OCI-LY7 (cell line): ENCODE results near the gene EOMES. TPM values are rescaled to one million over a fixed set of nuclear protein-coding genes. Genes with fewer than 3 reads are reported as not detected.
A peak's percentile ranks its signal among the peaks of the same experiment; 100 is the strongest.

Experiments
- BruUV-seq: library from RNA; stranded (reverse); fragments of 400-500 nt; replicated peaks from 2 replicates; lab custom pipeline; 2021; lab: Mats Ljungman, UMichigan
- CTCF ChIA-PET: fragments of 300-600 bp; sonication (Branson Sonifier 250); formaldehyde crosslinking; loops from one replicate; lab custom pipeline; 2022; ENCODE audit warnings: antibody characterized with exemption; ENCODE audit not compliant: unreplicated experiment; lab: Charles Lee
- POLR2A ChIA-PET: fragments of 300-600 bp; sonication (Branson Sonifier 250); formaldehyde crosslinking; loops from one replicate; lab custom pipeline; 2022; ENCODE audit warnings: antibody characterized with exemption; lab: Charles Lee
- DNase-seq: peaks from one replicate; pipeline ENCODE4 v3.0.0-alpha.2; 2015; ENCODE audit warnings: low spot score
- H2AFZ ChIP-seq: fragments of 200-600 bp; sonication (generic), shearing (Covaris generic); 2 replicates; pipeline ENCODE4 v1.6.1; 2014; ENCODE audit warnings: mild to moderate bottlenecking, antibody characterized with exemption, low read length, moderate library complexity
- H3K27ac ChIP-seq: fragments of 200-600 bp; sonication (generic); 2 replicates; pipeline ENCODE4 v1.5.1; 2014; ENCODE audit warnings: mixed run types, low read depth, mild to moderate bottlenecking, moderate library complexity, low read length, inconsistent platforms; ENCODE audit not compliant: poor library complexity, severe bottlenecking
- H3K36me3 ChIP-seq: fragments of 200-600 bp; sonication (generic); 2 replicates; pipeline ENCODE4 v1.6.1; 2014; ENCODE audit warnings: mild to moderate bottlenecking, antibody characterized with exemption, low read length, moderate library complexity, mixed read lengths; ENCODE audit not compliant: insufficient read depth
- H3K4me1 ChIP-seq: fragments of 200-600 bp; sonication (generic); 2 replicates; pipeline ENCODE4 v1.5.1; 2014; ENCODE audit warnings: mild to moderate bottlenecking, low read length; ENCODE audit not compliant: insufficient read depth, poor library complexity, severe bottlenecking
- H3K4me2 ChIP-seq: fragments of 200-600 bp; sonication (generic); 2 replicates; pipeline ENCODE4 v1.6.1; 2014; ENCODE audit warnings: mild to moderate bottlenecking, low read length
- H3K4me3 ChIP-seq: fragments of 200-600 bp; sonication (generic); 2 replicates; pipeline ENCODE4 v1.5.1; 2014; ENCODE audit warnings: mild to moderate bottlenecking, low read depth, low read length; ENCODE audit not compliant: poor library complexity, severe bottlenecking
- H3K79me2 ChIP-seq: fragments of 200-600 bp; sonication (generic); 2 replicates; pipeline ENCODE4 v1.6.1; 2016; ENCODE audit warnings: low read depth, mild to moderate bottlenecking, low read length, moderate library complexity, mixed read lengths; ENCODE audit not compliant: insufficient read depth
- H3K9me2 ChIP-seq: fragments of 200-600 bp; sonication (generic); 2 replicates; pipeline ENCODE4 v1.6.1; 2016; ENCODE audit warnings: mild to moderate bottlenecking, low read length, mixed read lengths; ENCODE audit not compliant: insufficient read depth
- H3K9me3 ChIP-seq: fragments of 200-600 bp; sonication (generic); 2 replicates; pipeline ENCODE4 v1.6.1; 2014; ENCODE audit warnings: mild to moderate bottlenecking, mixed run types, low read length, mixed read lengths
- H4K20me1 ChIP-seq: fragments of 200-600 bp; sonication (generic); 2 replicates; pipeline ENCODE4 v1.6.1; 2014; ENCODE audit warnings: mild to moderate bottlenecking, antibody characterized with exemption, low read length, moderate library complexity, mixed read lengths; ENCODE audit not compliant: insufficient read depth
- EZH2phosphoT487 ChIP-seq: fragments of 200-600 bp; sonication (generic); IDR thresholded peaks from 2 replicates; pipeline ENCODE4 v1.6.1; 2018; ENCODE audit warnings: low read depth, borderline replicate concordance, mild to moderate bottlenecking, mixed run types, antibody characterized with exemption, low read length, moderate library complexity, mixed read lengths
- intact Hi-C: fragments of 100-400 bp; cut with micrococcal nuclease; formaldehyde crosslinking; loops from one replicate; pipeline ENCODE4 v1.10.0; 2022; ENCODE audit not compliant: unreplicated experiment
- total RNA-seq, 2 experiments: library from RNA; depleted of rRNA in 1 of 2; stranded (reverse); fragments of >200 nt in 1 of 2; shearing (Covaris generic) in 1 of 2; gene quantifications; 2 replicates each; pipeline ENCODE4 v1.2.3, GENCODE V29; 2014 to 2022
- TF ChIP-seq, protein P1 (sequence below): fragments of 200-600 bp; sonication (generic); conservative IDR thresholded peaks from 2 replicates; pipeline ENCODE4 v1.5.1; 2014; ENCODE audit warnings: mild to moderate bottlenecking, antibody characterized with exemption, low read length, moderate library complexity, mixed read lengths

The EOMES gene
- total RNA-seq, 2 experiments from 2014 or later, result not detected

DNA sequence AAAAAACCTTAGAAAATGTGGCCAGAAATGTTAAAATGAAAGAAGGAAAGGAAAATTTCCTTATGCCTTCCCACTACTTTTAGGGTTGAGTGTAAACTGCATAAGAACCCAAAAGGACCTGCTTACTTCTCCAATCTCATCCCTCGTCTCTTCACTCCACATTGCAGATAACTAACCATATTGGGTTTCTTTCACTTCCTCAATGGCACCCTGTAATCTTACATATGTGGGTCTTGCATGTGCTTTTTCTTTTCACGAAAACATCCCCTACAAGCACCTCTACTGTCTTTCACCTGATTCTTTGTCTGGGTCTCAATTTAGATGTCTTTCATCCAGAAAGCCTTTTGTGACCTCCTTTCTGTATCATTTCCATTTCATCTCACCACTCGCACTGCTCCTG lies 23.1 kb downstream of the EOMES start:
- Histone ChIP-seq H3K4me3 (no peak overlapping the region), H3K4me1 (no peaks in the 10 kb centered on the region), H3K4me2 (no peak overlapping the region), H3K36me3 (no peaks in the 10 kb centered on the region), H3K9me2 (no peaks in the 10 kb centered on the region), H3K79me2 (no peaks in the 10 kb centered on the region), H3K27ac (no peak overlapping the region), H2AFZ (no peak overlapping the region), H4K20me1 (no peaks in the 10 kb centered on the region), H3K9me3 (no peaks in the 10 kb centered on the region)
- no TSS peak for BruUV-seq
- peak; percentile 6 for DNase-seq
- TF ChIP-seq, protein P1, sequence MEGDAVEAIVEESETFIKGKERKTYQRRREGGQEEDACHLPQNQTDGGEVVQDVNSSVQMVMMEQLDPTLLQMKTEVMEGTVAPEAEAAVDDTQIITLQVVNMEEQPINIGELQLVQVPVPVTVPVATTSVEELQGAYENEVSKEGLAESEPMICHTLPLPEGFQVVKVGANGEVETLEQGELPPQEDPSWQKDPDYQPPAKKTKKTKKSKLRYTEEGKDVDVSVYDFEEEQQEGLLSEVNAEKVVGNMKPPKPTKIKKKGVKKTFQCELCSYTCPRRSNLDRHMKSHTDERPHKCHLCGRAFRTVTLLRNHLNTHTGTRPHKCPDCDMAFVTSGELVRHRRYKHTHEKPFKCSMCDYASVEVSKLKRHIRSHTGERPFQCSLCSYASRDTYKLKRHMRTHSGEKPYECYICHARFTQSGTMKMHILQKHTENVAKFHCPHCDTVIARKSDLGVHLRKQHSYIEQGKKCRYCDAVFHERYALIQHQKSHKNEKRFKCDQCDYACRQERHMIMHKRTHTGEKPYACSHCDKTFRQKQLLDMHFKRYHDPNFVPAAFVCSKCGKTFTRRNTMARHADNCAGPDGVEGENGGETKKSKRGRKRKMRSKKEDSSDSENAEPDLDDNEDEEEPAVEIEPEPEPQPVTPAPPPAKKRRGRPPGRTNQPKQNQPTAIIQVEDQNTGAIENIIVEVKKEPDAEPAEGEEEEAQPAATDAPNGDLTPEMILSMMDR, result no peak
- TF ChIP-seq EZH2phosphoT487, result no peak
- intact Hi-C loops, result no loop called here
- CTCF ChIA-PET, result no interaction called here
- POLR2A ChIA-PET, result no interaction called here

DNA sequence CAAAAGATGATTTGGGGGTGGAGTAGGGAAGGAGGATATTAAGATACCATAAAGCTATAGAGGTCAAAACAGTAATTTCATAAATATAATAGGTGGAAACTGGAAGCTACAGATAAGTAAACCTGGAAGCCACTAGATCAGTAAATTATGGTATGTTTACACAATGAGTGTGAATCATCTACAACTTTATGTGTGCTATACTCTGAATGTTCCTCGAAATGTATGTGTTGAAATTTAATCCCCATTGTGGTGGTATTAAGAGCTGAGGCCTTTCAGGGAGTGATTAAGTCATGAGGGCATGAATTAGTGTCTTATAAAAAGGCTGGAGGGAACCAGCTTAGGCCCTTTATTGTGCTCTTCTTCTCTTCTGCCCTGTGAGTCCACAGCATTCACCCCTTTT lies 25.2 kb downstream of the EOMES start:
- intact Hi-C loops, result no loop called here
- no peak overlapping the region for H3K4me2 ChIP-seq
- no peak overlapping the region for H3K4me3 ChIP-seq
- TF ChIP-seq, protein P1, result no peak
- no peak for TF ChIP-seq EZH2phosphoT487
- H3K9me2 ChIP-seq, result no peaks in the 10 kb centered on the region
- H2AFZ ChIP-seq, result no peak overlapping the region
- no peaks in the 10 kb centered on the region for H3K36me3 ChIP-seq
- no peaks in the 10 kb centered on the region for H3K79me2 ChIP-seq
- no peak for DNase-seq
- no peaks in the 10 kb centered on the region for H3K9me3 ChIP-seq
- H3K4me1 ChIP-seq, result no peaks in the 10 kb centered on the region
- ChIA-PET CTCF (no interaction called here), POLR2A (no interaction called here)
- BruUV-seq, result no TSS peak
- H3K27ac ChIP-seq, result no peak overlapping the region
- no peaks in the 10 kb centered on the region for H4K20me1 ChIP-seq

DNA sequence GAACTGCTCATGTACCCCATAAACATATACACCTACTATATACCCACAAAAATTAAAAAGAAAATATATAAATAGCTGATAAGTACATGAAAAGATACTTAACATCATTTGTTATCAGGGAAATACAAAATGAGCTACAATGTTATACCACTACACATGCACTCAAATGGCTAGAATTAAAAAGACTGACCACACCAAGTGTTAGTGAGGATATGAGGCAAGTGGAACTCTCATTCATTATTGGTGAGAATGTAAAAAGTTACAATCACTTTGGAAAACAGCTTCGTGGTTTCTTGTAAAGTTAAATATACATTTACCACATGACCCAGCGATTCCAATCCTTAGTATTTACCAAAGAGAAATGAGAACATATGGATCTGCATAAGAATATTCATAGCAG lies 26.5 kb downstream of the EOMES start:
- Histone ChIP-seq H3K9me2 (no peaks in the 10 kb centered on the region), H3K4me1 (no peaks in the 10 kb centered on the region), H3K79me2 (no peaks in the 10 kb centered on the region), H3K9me3 (no peaks in the 10 kb centered on the region), H4K20me1 (no peaks in the 10 kb centered on the region), H3K36me3 (no peaks in the 10 kb centered on the region), H2AFZ (no peak overlapping the region), H3K4me3 (no peak overlapping the region), H3K4me2 (no peak overlapping the region), H3K27ac (no peak overlapping the region)
- BruUV-seq, result no TSS peak
- CTCF ChIA-PET, result no interaction called here
- POLR2A ChIA-PET, result interaction anchor here (0.6 to 1.2 kb wide), 2 partner anchors 19 to 969 kb away, joined by 3 to 4 read pairs; no protein-coding TSS in a partner anchor
- no peak for TF ChIP-seq EZH2phosphoT487
- TF ChIP-seq, protein P1, result no peak
- intact Hi-C loops, result no loop called here
- no peak for DNase-seq
